NT2/D1 (cell line): ENCODE measurements around the gene ACTR5.

Experiments used
- DNase-seq: peaks from one replicate; pipeline ENCODE4 v3.0.0-alpha.2; 2011; ENCODE audit warnings: low read depth, low spot score
- H3K27me3 ChIP-seq: 2 replicates; pipeline ENCODE4 v1.6.0; 2011; ENCODE audit warnings: mild to moderate bottlenecking; ENCODE audit not compliant: insufficient read length, insufficient read depth
- H3K36me3 ChIP-seq: 2 replicates; pipeline ENCODE4 v1.6.1; 2011; ENCODE audit warnings: mild to moderate bottlenecking, low read length, mixed read lengths; ENCODE audit not compliant: insufficient read depth, insufficient read length
- H3K4me1 ChIP-seq: 2 replicates; pipeline ENCODE4 v1.5.1; 2011; ENCODE audit not compliant: insufficient read depth, insufficient read length
- H3K4me3 ChIP-seq: 2 replicates; pipeline ENCODE4 v1.5.1; 2011; ENCODE audit warnings: low read depth; ENCODE audit not compliant: insufficient read length
- H3K9ac ChIP-seq: 2 replicates; pipeline ENCODE4 v1.6.0; 2011; ENCODE audit warnings: low read depth; ENCODE audit not compliant: insufficient read length
- H3K9me3 ChIP-seq: 2 replicates; pipeline ENCODE4 v1.5.1; 2011; ENCODE audit warnings: mild to moderate bottlenecking, low read length; ENCODE audit not compliant: insufficient read depth
- SUZ12 ChIP-seq: IDR thresholded peaks from 2 replicates; pipeline ENCODE4 v1.6.1; 2011; ENCODE audit not compliant: insufficient read length, insufficient read depth; ENCODE audit errors: extremely low read depth
- YY1 ChIP-seq: IDR thresholded peaks from 2 replicates; pipeline ENCODE4 v1.6.1; 2011; ENCODE audit not compliant: insufficient read length, insufficient read depth
- ZNF274 ChIP-seq: IDR thresholded peaks from 2 replicates; pipeline ENCODE4 v1.6.1; 2011; ENCODE audit warnings: mild to moderate bottlenecking, low read depth, low read length

Gene ACTR5

GRCh38 chr20:38769376-38770295 is 21.4 kb downstream of the ACTR5 start:
- DNase-seq = no peak
- H3K4me3 ChIP-seq = no peak overlapping the region
- H3K9ac ChIP-seq = no peak overlapping the region
- H3K9me3 ChIP-seq = peaks cover 6% of the 10 kb centered on the region; the same call in 1 of the 2 replicates
- no peaks in the 10 kb centered on the region for H3K4me1 ChIP-seq
- TF ChIP-seq YY1 (no peak), SUZ12 (no peak)
- peaks cover 87% of the 10 kb centered on the region for H3K36me3 ChIP-seq
- no peaks in the 10 kb centered on the region for H3K27me3 ChIP-seq

- Histone ChIP-seq H3K9ac (no peak overlapping the region), H3K4me1 (no peaks in the 10 kb centered on the region), H3K36me3 (peaks cover 85% of the 10 kb centered on the region), H3K4me3 (no peak overlapping the region), H3K9me3 (peaks cover 6% of the 10 kb centered on the region; the same call in 1 of the 2 replicates), H3K27me3 (no peaks in the 10 kb centered on the region)
- TF ChIP-seq YY1 (no peak), SUZ12 (no peak), ZNF274 (no peak)
- DNase-seq = no peak
These were observed 22.3 kb downstream of the ACTR5 start for GRCh38 chr20:38770546-38770945.

- Histone ChIP-seq H3K9ac (peak overlapping the region; percentile 32), H3K9me3 (peaks cover 6% of the 10 kb centered on the region; the same call in 1 of the 2 replicates), H3K27me3 (no peaks in the 10 kb centered on the region), H3K4me3 (no peak overlapping the region), H3K36me3 (peaks cover 81% of the 10 kb centered on the region), H3K4me1 (no peaks in the 10 kb centered on the region)
- DNase-seq = no peak
- TF ChIP-seq SUZ12 (no peak), ZNF274 (no peak), YY1 (no peak)
These were observed 22.7 kb downstream of the ACTR5 start for GRCh38 chr20:38770970-38771369.

- DNase-seq = no peak
- no peaks in the 10 kb centered on the region for H3K4me1 ChIP-seq
- H3K36me3 ChIP-seq = peaks cover 75% of the 10 kb centered on the region
- H3K27me3 ChIP-seq = no peaks in the 10 kb centered on the region
- H3K4me3 ChIP-seq = no peak overlapping the region
- H3K9ac ChIP-seq = no peak overlapping the region
- no peak for TF ChIP-seq YY1
- TF ChIP-seq SUZ12 = no peak
- H3K9me3 ChIP-seq = peaks cover 6% of the 10 kb centered on the region; the same call in 1 of the 2 replicates
These were observed 23.4 kb downstream of the ACTR5 start for GRCh38 chr20:38771621-38772020.

- no peaks in the 10 kb centered on the region for H3K4me1 ChIP-seq
- no peak for DNase-seq
- TF ChIP-seq ZNF274 = no peak
- no peak for TF ChIP-seq YY1
- no peak for TF ChIP-seq SUZ12
- H3K27me3 ChIP-seq = no peaks in the 10 kb centered on the region
- no peak overlapping the region for H3K4me3 ChIP-seq
- H3K36me3 ChIP-seq = peaks cover 50% of the 10 kb centered on the region
- H3K9ac ChIP-seq = no peak overlapping the region
- peaks cover 6% of the 10 kb centered on the region; the same call in 1 of the 2 replicates for H3K9me3 ChIP-seq
These were observed 25.9 kb downstream of the ACTR5 start for GRCh38 chr20:38774167-38774566.

DNA sequence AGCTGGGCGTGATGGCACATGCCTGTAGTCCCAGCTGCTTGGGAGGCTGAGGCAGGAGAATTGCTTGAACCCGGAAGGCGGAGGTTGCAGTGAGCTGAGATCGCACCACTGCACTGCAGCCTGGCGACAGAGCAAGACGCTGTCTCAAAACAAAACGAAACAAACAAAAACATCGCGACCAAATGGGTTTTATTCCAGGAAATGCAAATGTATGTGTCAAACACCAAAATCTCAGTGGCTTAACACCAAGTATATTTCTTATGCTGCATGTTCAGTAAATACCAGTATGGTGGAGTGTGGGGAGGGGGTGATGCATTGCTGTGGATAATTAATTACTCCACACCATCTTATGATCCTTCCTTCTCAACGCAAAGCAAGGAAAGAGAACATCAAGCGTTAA is 28.1 kb downstream of the ACTR5 start:
- DNase-seq = no peak
- Histone ChIP-seq H3K27me3 (no peaks in the 10 kb centered on the region), H3K9me3 (peaks cover 6% of the 10 kb centered on the region; the same call in 1 of the 2 replicates), H3K9ac (no peak overlapping the region), H3K4me3 (no peak overlapping the region), H3K4me1 (no peaks in the 10 kb centered on the region), H3K36me3 (peaks cover 32% of the 10 kb centered on the region)
- TF ChIP-seq ZNF274 (no peak), YY1 (no peak), SUZ12 (no peak)

DNA sequence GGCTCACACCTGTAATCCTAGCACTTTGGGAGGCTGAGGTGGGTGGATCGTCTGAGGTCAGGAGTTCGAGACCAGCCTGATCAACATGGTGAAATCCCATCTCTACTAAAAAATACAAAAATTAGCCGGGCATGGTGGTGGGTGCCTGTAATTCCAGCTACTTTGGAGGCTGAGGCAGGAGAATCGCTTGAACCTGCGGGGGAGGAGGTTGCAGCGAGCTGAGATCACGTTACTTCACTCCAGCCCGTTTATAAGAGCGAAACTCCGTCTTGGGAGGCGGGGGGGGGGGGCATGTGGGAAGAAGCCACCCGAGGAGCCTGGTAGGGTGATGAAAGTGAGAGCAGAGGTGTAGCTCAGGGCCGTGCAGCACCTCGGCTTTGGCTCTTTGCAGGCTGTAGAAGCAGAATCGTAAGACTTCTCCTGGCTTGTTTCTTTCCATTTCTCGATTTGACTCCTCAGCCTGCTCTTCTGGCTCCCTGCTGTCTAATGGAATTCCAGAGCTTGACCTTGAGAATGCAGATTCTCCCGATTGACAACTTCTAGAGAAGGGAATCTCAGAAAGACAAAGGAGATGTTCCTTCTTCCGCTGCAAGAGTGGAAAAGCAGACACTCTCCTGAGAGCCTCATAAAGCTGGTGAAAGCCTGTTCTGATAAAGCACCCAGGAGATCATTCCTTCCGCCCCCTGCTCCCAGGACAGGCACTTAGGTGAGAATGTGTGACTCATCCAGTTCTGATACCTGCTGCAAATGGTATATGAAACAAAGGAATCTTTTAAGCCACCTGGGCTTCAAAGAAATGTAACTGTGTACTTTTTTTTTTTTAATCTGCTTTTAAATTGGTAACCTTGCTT is 31.2 kb downstream of the ACTR5 start:
- H3K9me3 ChIP-seq = no peaks in the 10 kb centered on the region
- peak; percentile 85 for DNase-seq
- no peak overlapping the region for H3K4me3 ChIP-seq
- peaks cover 4% of the 10 kb centered on the region for H3K36me3 ChIP-seq
- H3K27me3 ChIP-seq = no peaks in the 10 kb centered on the region
- no peak overlapping the region for H3K9ac ChIP-seq
- TF ChIP-seq YY1 (no peak), SUZ12 (no peak), ZNF274 (no peak)
- no peaks in the 10 kb centered on the region for H3K4me1 ChIP-seq
